HL-60 (cell line): ENCODE results near the gene SCN3B.

Experiments
- DNase-seq, 2 experiments: peaks; one replicate each; pipeline ENCODE4 v3.0.0-alpha.2; 2010 to 2020; ENCODE audit warnings: low read depth in 1 of 2, low spot score in 1 of 2
- H3K27ac ChIP-seq: fragments of 250-450 bp; sonication (Bioruptor Pico); replicated peaks from 2 replicates; pipeline ENCODE4 v1.5.1; 2020; ENCODE audit warnings: mild to moderate bottlenecking, moderate library complexity
- H3K27me3 ChIP-seq: fragments of 250-450 bp; sonication (Bioruptor Pico); 2 replicates; pipeline ENCODE4 v1.5.1; 2021; ENCODE audit warnings: mild to moderate bottlenecking, moderate library complexity; ENCODE audit not compliant: insufficient read depth, poor library complexity, severe bottlenecking
- H3K4me3 ChIP-seq: replicated peaks from 2 replicates; pipeline ENCODE4 v1.5.1; 2011; ENCODE audit warnings: mild to moderate bottlenecking, control low read depth, low read length; ENCODE audit not compliant: insufficient read depth
- CTCF ChIP-seq: IDR thresholded peaks from one replicate; pipeline ENCODE4 v1.5.1; 2011; ENCODE audit warnings: low read length, control low read depth, inconsistent platforms; ENCODE audit not compliant: insufficient read depth
- GABPA ChIP-seq: IDR thresholded peaks from 2 replicates; pipeline ENCODE4 v1.6.1; 2012; ENCODE audit warnings: low read depth
- POLR2AphosphoS5 ChIP-seq: IDR thresholded peaks from 2 replicates; pipeline ENCODE4 v1.6.1; 2012; ENCODE audit warnings: low read depth
- REST ChIP-seq: IDR thresholded peaks from 2 replicates; pipeline ENCODE4 v1.6.1; 2012; ENCODE audit warnings: low read depth; ENCODE audit not compliant: insufficient replicate concordance
- SPI1 ChIP-seq: IDR thresholded peaks from 2 replicates; pipeline ENCODE4 v1.6.1; 2012; ENCODE audit warnings: low read depth, mild to moderate bottlenecking, borderline replicate concordance

SCN3B gene

GRCh38 chr11:123672568-123672967 is 18.1 kb upstream of the SCN3B start:
- no peak for DNase-seq
- Histone ChIP-seq H3K27me3 (peaks cover 4% of the 10 kb centered on the region), H3K4me3 (no peak overlapping the region), H3K27ac (no peak overlapping the region)
- TF ChIP-seq REST: no peak
- TF ChIP-seq CTCF: no peak
- TF ChIP-seq GABPA: no peak
- no peak for TF ChIP-seq POLR2AphosphoS5
- no peak for TF ChIP-seq SPI1

- Histone ChIP-seq H3K4me3 (no peak overlapping the region), H3K27me3 (peaks cover 4% of the 10 kb centered on the region), H3K27ac (no peak overlapping the region)
- TF ChIP-seq POLR2AphosphoS5 (no peak), REST (no peak), SPI1 (no peak), CTCF (no peak), GABPA (no peak)
- no peak for DNase-seq
Observed at GRCh38 chr11:123671534-123671933, 17.1 kb upstream of the SCN3B start.

GRCh38 chr11:123670081-123670480 is 15.7 kb upstream of the SCN3B start:
- TF ChIP-seq REST (no peak), SPI1 (no peak), GABPA (no peak), POLR2AphosphoS5 (no peak), CTCF (no peak)
- DNase-seq: no peak
- H3K27ac ChIP-seq: no peak overlapping the region
- H3K4me3 ChIP-seq: no peak overlapping the region
- peaks cover 4% of the 10 kb centered on the region for H3K27me3 ChIP-seq
